ENCODE data around the gene ERC2.

The ERC2 gene

GRCh38 chr3:55570271-55570711, 898.0 kb downstream of the ERC2 start:
- no peak overlapping the region for H3K4me3 ChIP-seq (ENCODE audit: control insufficient read depth, low read depth, low read length)
- no peak for TF ChIP-seq CTCF (conservative IDR thresholded peaks at IDR 0.05; ENCODE audit: control insufficient read depth, insufficient read depth, low read depth, low read length)
- DNase-seq (ENCODE audit: low read depth): no peak

DNA sequence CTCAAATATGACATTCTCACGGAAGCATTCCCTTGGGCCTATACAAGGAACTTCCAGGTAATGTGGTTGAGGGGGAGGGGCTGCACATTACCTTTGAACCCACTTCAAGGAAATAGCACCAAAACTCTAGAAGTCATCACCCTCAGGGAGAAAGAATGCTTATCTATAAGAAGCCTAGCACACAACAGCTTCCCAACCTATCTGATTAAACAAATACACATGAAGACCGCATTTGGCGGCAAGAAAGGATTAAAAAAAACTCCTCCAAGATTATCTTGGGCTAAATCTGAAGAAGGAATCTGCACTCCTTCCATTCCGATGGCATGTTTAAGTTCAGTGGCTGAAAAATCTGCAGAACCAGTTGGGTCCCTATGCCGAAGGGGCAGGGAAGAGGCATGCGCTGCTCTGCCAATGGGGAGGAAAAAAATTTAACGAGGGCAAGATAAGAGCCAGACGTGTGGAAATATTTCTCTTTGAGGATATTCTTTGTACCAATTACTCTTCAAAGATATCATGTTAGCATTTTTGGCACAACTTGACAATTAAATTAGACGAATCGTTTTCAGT, 899.2 kb downstream of the ERC2 start:
- no peak overlapping the region for H3K4me3 ChIP-seq (ENCODE audit: control insufficient read depth, low read depth, low read length)
- no peak for TF ChIP-seq CTCF (conservative IDR thresholded peaks at IDR 0.05; ENCODE audit: control insufficient read depth, insufficient read depth, low read depth, low read length)
- DNase-seq (ENCODE audit: low read depth): no peak

DNA sequence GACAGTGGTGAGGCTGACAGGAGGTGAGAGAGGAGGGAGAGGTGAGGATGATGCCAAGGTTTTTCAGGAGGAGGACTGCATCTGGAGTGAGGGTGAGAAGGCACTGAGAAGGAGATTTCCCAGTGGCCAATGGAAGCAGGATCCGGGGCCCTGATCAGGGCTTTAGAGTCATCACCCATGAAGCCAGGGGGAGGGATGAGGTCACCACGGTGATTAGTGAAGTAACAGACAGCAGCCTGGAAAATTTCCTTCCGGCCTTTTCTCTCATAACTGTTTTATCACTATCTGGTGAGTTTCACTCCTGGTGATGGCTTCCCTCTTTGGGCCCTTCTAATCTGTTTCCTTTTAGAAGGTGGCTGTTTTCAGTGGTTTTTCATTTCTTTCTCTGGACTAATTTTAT, 900.7 kb downstream of the ERC2 start:
- no peak for TF ChIP-seq CTCF (conservative IDR thresholded peaks at IDR 0.05; ENCODE audit: control insufficient read depth, insufficient read depth, low read depth, low read length)
- DNase-seq (ENCODE audit: low read depth): no peak
- no peak overlapping the region for H3K4me3 ChIP-seq (ENCODE audit: control insufficient read depth, low read depth, low read length)

DNA sequence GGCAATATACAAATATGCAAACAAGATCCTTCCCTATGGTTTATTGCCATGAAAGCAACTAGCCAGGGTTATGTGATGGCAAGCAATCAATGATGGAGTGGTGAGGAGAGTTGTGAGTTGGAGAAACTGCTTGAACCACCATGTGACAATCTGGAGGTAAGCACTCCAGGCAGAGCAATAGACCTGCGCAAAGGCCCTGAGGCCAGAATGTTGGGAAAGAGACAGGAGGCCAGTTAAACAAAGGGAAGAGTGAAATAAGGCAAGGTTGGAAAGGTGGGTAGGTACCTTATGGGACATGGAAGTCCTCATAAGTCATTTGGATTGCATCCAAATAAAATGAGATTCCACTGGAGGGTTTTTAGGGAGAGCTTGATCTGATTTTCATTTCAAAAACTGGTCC, 901.1 kb downstream of the ERC2 start:
- TF ChIP-seq CTCF (conservative IDR thresholded peaks at IDR 0.05; ENCODE audit: control insufficient read depth, insufficient read depth, low read depth, low read length): no peak
- DNase-seq (ENCODE audit: low read depth): no peak
- H3K4me3 ChIP-seq (ENCODE audit: control insufficient read depth, low read depth, low read length): no peak overlapping the region

- DNase-seq (ENCODE audit: low read depth): no peak
- no peak overlapping the region for H3K4me3 ChIP-seq (ENCODE audit: control insufficient read depth, low read depth, low read length)
- no peak for TF ChIP-seq CTCF (conservative IDR thresholded peaks at IDR 0.05; ENCODE audit: control insufficient read depth, insufficient read depth, low read depth, low read length)
Observed at GRCh38 chr3:55565521-55565920, 902.7 kb downstream of the ERC2 start.

DNA sequence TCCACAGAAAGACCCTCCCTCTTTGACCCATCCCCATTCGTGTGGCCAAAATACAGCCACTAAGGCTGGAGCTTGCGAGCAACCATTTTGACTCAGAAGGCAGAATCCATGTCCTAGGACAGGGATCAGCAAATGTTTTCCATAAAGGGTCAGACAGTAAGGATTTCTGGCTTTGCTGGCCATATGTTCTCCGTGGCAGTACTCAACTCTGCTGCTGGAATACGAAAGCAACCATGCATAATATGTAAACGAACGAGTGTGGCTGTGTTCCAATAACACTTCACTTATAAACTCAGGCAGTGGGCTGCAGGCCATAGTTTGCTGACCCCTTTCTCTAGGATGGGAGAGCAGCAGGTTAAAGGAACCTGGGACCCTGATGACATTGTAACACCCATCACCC, 903.5 kb downstream of the ERC2 start:
- no peak for TF ChIP-seq CTCF (conservative IDR thresholded peaks at IDR 0.05; ENCODE audit: control insufficient read depth, insufficient read depth, low read depth, low read length)
- no peak overlapping the region for H3K4me3 ChIP-seq (ENCODE audit: control insufficient read depth, low read depth, low read length)
- no peak for DNase-seq (ENCODE audit: low read depth)

DNA sequence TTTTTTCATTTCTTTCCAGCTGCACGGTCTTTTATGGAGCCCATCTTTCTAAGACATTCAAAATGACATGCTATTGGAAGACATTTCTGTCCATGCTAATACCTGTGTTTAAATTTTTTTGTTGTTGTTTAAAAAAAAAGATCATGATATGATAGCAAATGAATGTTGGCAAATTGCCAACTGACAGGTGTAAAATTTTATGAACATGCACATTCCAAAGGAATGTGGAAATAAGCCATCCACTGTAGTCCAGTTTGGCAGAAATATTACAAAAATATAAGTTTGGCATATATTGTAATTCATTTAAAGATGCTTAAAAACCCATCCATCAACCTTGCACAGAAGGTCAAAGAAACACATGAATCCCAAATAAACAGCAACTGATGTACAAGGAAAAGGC, 905.6 kb downstream of the ERC2 start:
- DNase-seq (ENCODE audit: low read depth): no peak
- TF ChIP-seq CTCF (conservative IDR thresholded peaks at IDR 0.05; ENCODE audit: control insufficient read depth, insufficient read depth, low read depth, low read length): no peak
- H3K4me3 ChIP-seq (ENCODE audit: control insufficient read depth, low read depth, low read length): no peak overlapping the region

All from fibroblast of mammary gland (primary cell).